Myocyte (in vitro differentiated cells): ENCODE data around the gene TEX51. TPM values are rescaled to one million over a fixed set of nuclear protein-coding genes. Genes with fewer than 3 reads are reported as not detected.

Experiments
- DNase-seq: peaks from one replicate; pipeline ENCODE4 v3.0.0-alpha.2; 2012; ENCODE audit warnings: low read depth
- total RNA-seq: library from RNA; depleted of rRNA; stranded (reverse); fragments of >200 nt; gene quantifications from 2 replicates; pipeline ENCODE4 v1.2.3, GENCODE V29; 2014

The TEX51 gene
- total RNA-seq, 1 donor from 2014 or later = not detected

GRCh38 chr2:126913329-126913728 is 14.6 kb downstream of the TEX51 start:
- no peak for DNase-seq

DNA sequence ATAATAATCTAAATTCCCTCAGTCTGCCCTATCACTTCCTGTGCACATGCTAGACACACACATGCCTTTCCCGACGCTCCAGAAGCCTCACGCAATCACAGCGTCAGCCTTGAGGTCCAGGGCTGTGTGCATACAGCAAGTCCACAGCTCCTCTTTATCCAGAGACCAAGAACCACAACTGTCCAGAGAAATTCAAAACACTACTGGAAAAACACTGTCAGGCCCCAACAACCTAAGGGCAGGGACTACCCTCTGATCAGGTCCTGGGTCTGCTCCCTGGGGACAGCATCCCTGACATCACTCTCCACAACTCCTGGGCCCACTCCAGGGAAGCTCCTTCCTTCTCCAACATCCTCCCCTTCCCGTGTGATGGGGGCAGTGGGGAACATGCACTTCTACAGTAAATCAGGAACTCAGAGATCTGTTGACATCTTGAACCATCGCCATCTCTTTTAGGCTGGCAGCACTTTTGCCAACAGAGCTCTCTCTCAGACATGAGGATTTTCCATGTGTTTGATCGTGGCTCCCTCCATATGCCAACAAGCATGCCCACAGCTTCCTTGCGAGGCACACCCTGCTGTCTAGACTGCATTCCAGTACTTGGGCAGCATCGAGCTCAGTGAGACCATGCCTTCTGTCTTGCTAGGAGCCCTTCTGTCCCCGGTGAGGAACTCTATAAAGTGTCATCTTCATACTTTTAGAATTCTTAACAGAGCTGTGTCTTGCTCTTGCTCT is 15.4 kb downstream of the TEX51 start:
- DNase-seq = no peak

- no peak for DNase-seq
Measured at GRCh38 chr2:126914811-126915500, 16.3 kb downstream of the TEX51 start.

GRCh38 chr2:126915903-126916302 is 17.2 kb downstream of the TEX51 start:
- DNase-seq = no peak

- DNase-seq = no peak
Measured at GRCh38 chr2:126916744-126917143, 18.1 kb downstream of the TEX51 start.

DNA sequence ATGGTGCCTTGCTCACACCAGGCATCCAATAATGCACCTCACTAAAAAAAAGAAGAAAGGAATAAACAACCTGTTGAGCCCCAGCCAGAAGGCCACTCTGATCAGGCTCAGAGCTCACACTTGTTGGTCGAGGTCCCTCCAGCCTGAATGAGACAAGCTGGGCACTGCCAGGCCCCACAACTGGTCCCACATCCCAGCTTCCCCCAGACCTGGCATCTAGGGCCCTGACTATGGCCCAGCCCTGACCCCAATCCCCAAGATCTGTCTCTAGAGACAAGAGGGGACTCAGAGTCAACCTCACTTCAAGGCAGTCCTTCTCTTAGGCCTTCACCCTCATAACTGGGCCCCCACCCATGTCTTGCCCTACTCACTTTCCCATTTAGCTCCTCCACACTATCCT is 22.4 kb downstream of the TEX51 start:
- DNase-seq = no peak

DNA sequence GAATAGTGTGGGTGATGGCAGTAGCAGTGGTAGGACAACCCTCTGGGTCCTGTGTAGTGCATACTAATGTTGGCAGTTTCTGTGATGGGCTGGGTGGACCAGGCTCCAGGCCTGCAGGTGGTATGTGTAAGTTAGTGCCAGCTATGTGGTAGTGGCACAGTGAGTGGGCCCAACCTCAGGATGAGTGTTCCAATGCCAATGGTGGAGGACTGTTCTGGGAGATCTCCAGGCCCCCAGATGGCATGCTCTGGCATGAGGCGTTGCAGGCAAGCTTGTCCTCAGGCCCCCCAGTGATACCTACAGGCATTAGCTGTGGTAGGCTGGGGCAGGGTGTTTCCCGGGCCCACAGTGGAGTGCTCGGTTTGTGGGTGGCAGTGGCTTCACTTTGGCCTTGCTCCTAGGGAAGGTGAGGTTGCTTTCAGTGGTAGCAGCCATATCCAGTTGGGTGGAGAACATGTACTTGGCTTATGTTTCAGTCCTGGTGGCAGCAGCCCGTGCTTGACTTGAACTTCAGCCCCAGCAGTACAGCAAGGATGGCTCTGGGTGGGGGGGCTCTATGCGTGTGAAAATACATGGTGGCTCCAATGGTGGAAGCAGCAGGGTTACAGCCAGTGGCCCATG is 32.4 kb downstream of the TEX51 start:
- DNase-seq = no peak

DNA sequence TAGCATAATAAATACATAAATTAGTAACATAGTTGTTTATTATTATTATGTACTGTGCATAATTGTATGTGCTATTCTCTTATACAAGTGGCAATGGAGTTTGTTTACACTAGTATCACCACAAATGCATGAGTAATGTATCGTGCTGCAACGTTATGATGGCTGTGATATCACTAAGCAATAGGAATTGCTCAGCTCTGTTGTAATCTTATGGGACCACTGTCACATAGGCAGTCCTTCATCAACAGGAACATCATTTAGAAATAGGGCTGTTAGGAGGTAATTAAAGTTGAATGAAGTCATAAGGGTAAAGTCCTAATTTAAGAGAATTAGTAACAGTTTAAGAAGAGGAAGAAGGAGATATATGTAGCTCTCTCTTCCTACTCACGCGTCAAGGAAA is 33.8 kb downstream of the TEX51 start:
- no peak for DNase-seq

- DNase-seq = no peak
Measured at GRCh38 chr2:126932966-126933710, 34.4 kb downstream of the TEX51 start.

DNA sequence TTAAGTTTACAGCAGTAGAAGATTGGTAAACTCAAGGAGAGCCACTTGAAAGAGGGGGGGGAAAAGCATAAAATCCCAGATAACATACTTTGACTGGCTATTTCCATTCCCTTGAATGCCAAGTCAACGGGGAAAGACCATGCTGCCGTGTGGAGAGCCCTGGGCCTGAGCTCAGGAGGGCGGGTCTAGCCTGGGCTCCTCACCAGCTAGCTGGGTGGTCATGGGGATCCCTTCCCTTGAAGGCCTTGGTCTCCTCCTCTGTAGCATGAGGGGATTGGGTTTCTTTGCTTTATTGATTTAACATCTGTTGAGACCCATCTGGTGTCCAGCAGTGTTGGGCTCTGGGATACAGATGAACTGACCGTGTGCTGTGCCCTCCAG is 35.0 kb downstream of the TEX51 start:
- no peak for DNase-seq

- DNase-seq = no peak
Measured at GRCh38 chr2:126934809-126935208, 36.1 kb downstream of the TEX51 start.

DNA sequence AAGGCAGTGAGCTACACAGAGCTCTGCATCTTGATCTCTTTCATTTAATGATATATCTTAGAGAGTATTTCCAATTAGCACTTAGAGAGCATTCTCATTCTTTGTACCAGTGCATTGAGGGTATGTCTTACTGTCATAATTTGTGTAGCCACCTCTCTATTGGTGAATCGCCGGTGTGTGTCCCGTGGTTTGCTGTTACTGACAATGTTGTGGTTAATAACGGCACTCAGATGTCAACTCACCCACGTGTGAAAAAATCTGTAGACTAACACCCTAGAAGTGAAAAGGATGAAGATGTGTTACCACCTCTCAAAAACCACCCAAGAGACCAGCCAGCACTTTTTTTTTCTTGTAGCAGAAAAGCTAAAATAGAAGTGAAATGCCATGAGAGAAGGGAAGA is 37.1 kb downstream of the TEX51 start:
- DNase-seq = no peak

- no peak for DNase-seq
Measured at GRCh38 chr2:126936219-126936723, 37.6 kb downstream of the TEX51 start.

- no peak for DNase-seq
Measured at GRCh38 chr2:126940331-126940730, 41.6 kb downstream of the TEX51 start.

- DNase-seq = no peak
Measured at GRCh38 chr2:126942427-126943203, 43.9 kb downstream of the TEX51 start.

GRCh38 chr2:126943612-126944348 is 45.1 kb downstream of the TEX51 start:
- no peak for DNase-seq

GRCh38 chr2:126945118-126945517 is 46.4 kb downstream of the TEX51 start:
- DNase-seq = no peak

DNA sequence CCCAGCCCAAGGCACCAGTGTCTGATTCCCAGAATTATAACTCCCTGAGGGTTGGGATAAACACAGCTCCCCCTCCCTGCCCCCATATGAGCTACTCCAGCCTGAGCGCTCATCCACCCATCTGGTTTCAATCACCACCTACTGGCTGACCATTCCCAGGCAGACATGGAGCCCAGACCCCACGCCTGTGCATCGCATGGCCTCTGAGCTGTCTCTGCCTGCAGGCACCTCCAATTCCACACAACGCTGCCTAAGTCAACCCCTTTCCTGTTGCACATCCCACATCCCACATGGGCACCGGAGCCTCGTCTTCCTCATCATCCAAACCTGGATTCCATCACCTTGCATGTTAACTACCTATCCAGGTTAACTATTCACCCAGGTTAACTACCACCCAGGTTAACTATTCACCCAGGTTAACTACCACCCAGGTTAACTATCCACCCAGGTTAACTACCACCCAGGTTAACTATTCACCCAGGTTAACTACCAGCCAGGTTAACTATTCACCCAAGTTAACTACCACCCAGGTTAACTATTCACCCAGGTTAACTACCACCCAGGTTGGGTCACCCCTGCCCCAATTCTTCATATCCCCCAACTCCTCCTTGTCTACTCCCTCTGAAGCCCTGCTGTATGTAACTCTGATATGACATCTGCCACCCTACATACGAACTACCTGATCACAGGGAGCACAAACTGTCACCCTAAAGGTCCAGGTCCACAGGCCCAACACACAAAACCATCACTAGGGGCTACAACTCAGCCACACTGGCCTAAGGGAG is 47.8 kb downstream of the TEX51 start:
- DNase-seq = no peak

DNA sequence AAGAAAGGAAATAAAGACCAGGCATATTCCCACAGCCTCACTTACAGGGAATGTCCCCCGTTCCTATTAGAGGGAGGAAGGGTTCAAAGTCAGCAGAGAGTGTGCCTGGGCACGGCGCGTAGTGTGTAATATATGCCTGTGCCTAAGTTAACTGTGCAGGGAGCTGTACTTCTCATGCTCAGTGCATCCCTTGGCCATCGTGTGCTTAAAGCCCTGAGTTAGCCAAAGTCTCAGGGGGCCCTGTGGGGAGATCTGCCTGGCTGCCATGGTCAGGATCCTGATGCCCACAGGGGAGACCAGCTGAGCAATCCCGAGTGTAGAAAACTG is 48.4 kb downstream of the TEX51 start:
- DNase-seq = no peak
